ENCODE results near the gene OR10C1. TPM values are rescaled to one million over a fixed set of nuclear protein-coding genes. Genes with fewer than 3 reads are reported as not detected.

Gene OR10C1
- total RNA-seq, 2 donors from 2014 or later, result not detected

GRCh38 chr6:29489286-29489685 is 50.2 kb downstream of the OR10C1 start:
- Histone ChIP-seq H3K9me3 (no peaks in the 10 kb centered on the region), H3K4me3 (no peak overlapping the region), H3K27me3 (replicated peaks; ENCODE audit: insufficient read depth) (no peaks in the 10 kb centered on the region), H3K4me1 (ENCODE audit: control insufficient read depth in 1 of 2, low read depth in 2 of 2) (no peaks in the 10 kb centered on the region), H3K36me3 (no peaks in the 10 kb centered on the region), H3K27ac (no peak overlapping the region)
- no peak for TF ChIP-seq CTCF (IDR thresholded peaks at IDR 0.05)
- DNase-seq (ENCODE audit: low spot score) (no peak), ATAC-seq (ENCODE audit: insufficient number of reproducible peaks, low FRiP score, low read depth) (no peak)

- Histone ChIP-seq H3K4me3 (no peak overlapping the region), H3K27ac (no peak overlapping the region), H3K27me3 (replicated peaks; ENCODE audit: insufficient read depth) (no peaks in the 10 kb centered on the region), H3K9me3 (no peaks in the 10 kb centered on the region), H3K4me1 (ENCODE audit: control insufficient read depth in 1 of 2, low read depth in 2 of 2) (no peaks in the 10 kb centered on the region), H3K36me3 (no peaks in the 10 kb centered on the region)
- TF ChIP-seq CTCF (IDR thresholded peaks at IDR 0.05), result no peak
- no peak for ATAC-seq (ENCODE audit: insufficient number of reproducible peaks, low FRiP score, low read depth)
- no peak for DNase-seq (ENCODE audit: low spot score)
Observed at GRCh38 chr6:29490055-29490454, 50.9 kb downstream of the OR10C1 start.

DNA sequence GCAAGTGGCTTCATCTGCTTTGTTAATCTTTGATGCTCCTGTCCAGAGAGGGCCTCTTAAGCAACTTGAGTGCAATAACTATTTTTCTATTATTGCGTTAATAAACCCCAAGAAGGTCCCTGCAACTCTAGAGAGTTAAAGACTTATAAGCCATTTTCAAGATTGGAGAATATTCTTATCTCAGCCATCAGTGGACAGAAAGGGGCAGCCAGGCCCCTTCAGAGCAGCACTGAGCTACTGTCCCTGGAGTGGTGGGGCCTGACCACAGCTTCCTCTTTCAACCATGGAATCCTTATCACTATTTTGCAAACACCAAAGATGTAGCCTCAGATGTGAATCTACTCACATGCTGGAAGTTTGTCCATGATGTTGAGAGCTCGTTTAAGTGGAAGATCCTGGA is 51.4 kb downstream of the OR10C1 start:
- no peak for TF ChIP-seq CTCF (IDR thresholded peaks at IDR 0.05)
- Histone ChIP-seq H3K36me3 (no peaks in the 10 kb centered on the region), H3K9me3 (no peaks in the 10 kb centered on the region), H3K4me1 (ENCODE audit: control insufficient read depth in 1 of 2, low read depth in 2 of 2) (no peaks in the 10 kb centered on the region), H3K27ac (no peak overlapping the region), H3K27me3 (replicated peaks; ENCODE audit: insufficient read depth) (no peaks in the 10 kb centered on the region), H3K4me3 (no peak overlapping the region)
- DNase-seq (ENCODE audit: low spot score) (no peak), ATAC-seq (ENCODE audit: insufficient number of reproducible peaks, low FRiP score, low read depth) (no peak)

Other genes starting within 250 kb of the OR10C1 start
- gene OR14J1, start 137.6 kb upstream of the OR10C1 start, total RNA-seq, result not detected
- not detected for gene OR5V1, start 70.4 kb upstream of the OR10C1 start, total RNA-seq
- not detected for gene OR12D3, start 64.0 kb upstream of the OR10C1 start, total RNA-seq
- gene OR12D2, start 43.7 kb upstream of the OR10C1 start, total RNA-seq, result not detected
- not detected for gene OR12D1, start 24.4 kb upstream of the OR10C1 start, total RNA-seq
- not detected for gene OR11A1, start 17.8 kb downstream of the OR10C1 start, total RNA-seq
- gene OR2H1, start 17.8 kb downstream of the OR10C1 start, total RNA-seq, result not detected
- gene MAS1L, start 48.6 kb downstream of the OR10C1 start, total RNA-seq, result not detected
- gene UBD, start 120.4 kb downstream of the OR10C1 start, total RNA-seq, result not detected
- gene OR2H2, start 145.8 kb downstream of the OR10C1 start, total RNA-seq, result not detected
- gene GABBR1, start 193.9 kb downstream of the OR10C1 start, total RNA-seq, result 100 to 1,000 TPM in 1 of 2 donors, 10 to 100 TPM in 1; 63.2 to 112 TPM
- gene MOG, start 217.8 kb downstream of the OR10C1 start, total RNA-seq, result not detected
- 1 to 10 TPM in 1 of 2 donors, not detected in 1; 3.2 TPM for gene ZFP57, start 241.8 kb downstream of the OR10C1 start, total RNA-seq

Measured in thoracic aorta (tissue), 2 donors.